H9 (cell line): ENCODE results near the gene PRKACG. TPM values are rescaled to one million over a fixed set of nuclear protein-coding genes. Genes with fewer than 3 reads are reported as not detected.

Experiments
- DNase-seq: peaks from one replicate; pipeline ENCODE4 v3.0.0-alpha.2; 2017
- H2AFZ ChIP-seq: one replicate; pipeline ENCODE4 v1.6.1; 2013; ENCODE audit warnings: mild to moderate bottlenecking, low read length, control low read depth, moderate library complexity
- H2AK5ac ChIP-seq: 2 replicates; pipeline ENCODE4 v1.6.1; 2013; ENCODE audit warnings: low read length, control low read depth, mixed read lengths; ENCODE audit not compliant: insufficient read length
- H2BK120ac ChIP-seq: one replicate; pipeline ENCODE4 v1.6.1; 2013; ENCODE audit warnings: low read depth, mild to moderate bottlenecking, low read length, control low read depth, inconsistent platforms; ENCODE audit not compliant: poor library complexity, severe bottlenecking
- H2BK12ac ChIP-seq: 2 replicates; pipeline ENCODE4 v1.6.1; 2013; ENCODE audit warnings: low read length, control low read depth, mixed read lengths, low read depth; ENCODE audit not compliant: insufficient read length
- H2BK15ac ChIP-seq: 2 replicates; pipeline ENCODE4 v1.6.1; 2013; ENCODE audit warnings: low read depth, low read length, control low read depth
- H2BK20ac ChIP-seq: one replicate; pipeline ENCODE4 v1.6.1; 2013; ENCODE audit warnings: low read depth, mild to moderate bottlenecking, low read length, control low read depth, inconsistent platforms; ENCODE audit not compliant: poor library complexity, severe bottlenecking
- H2BK5ac ChIP-seq: 2 replicates; pipeline ENCODE4 v1.6.1; 2013; ENCODE audit warnings: low read length, control low read depth, mixed read lengths; ENCODE audit not compliant: insufficient read length
- H3K14ac ChIP-seq: 2 replicates; pipeline ENCODE4 v1.6.1; 2013; ENCODE audit warnings: low read length, control low read depth; ENCODE audit not compliant: insufficient read depth
- H3K18ac ChIP-seq: 2 replicates; pipeline ENCODE4 v1.6.1; 2013; ENCODE audit warnings: low read depth, mild to moderate bottlenecking, mixed read lengths, low read length, control low read depth; ENCODE audit not compliant: insufficient read length
- H3K23ac ChIP-seq: 2 replicates; pipeline ENCODE4 v1.6.1; 2013; ENCODE audit warnings: low read length, control low read depth, mixed read lengths, low read depth; ENCODE audit not compliant: insufficient read length
- H3K23me2 ChIP-seq: 2 replicates; pipeline ENCODE4 v1.6.1; 2013; ENCODE audit warnings: low read depth, mild to moderate bottlenecking, mixed read lengths, low read length, control low read depth; ENCODE audit not compliant: insufficient read length, poor library complexity, severe bottlenecking
- H3K27ac ChIP-seq: 2 replicates; pipeline ENCODE4 v1.5.1; 2013; ENCODE audit warnings: low read length, control low read depth, mixed read lengths, low read depth; ENCODE audit not compliant: insufficient read length
- H3K27me3 ChIP-seq: 2 replicates; pipeline ENCODE4 v1.6.1; 2013; ENCODE audit warnings: low read length, control low read depth, inconsistent platforms; ENCODE audit not compliant: insufficient read depth
- H3K4ac ChIP-seq: 2 replicates; pipeline ENCODE4 v1.6.1; 2013; ENCODE audit warnings: low read depth, mild to moderate bottlenecking, control low read depth, inconsistent platforms, low read length, moderate library complexity
- H3K4me1 ChIP-seq: 2 replicates; pipeline ENCODE4 v1.6.1; 2013; ENCODE audit warnings: low read length, control low read depth, inconsistent platforms; ENCODE audit not compliant: insufficient read depth
- H3K4me2 ChIP-seq: 2 replicates; pipeline ENCODE4 v1.6.1; 2013; ENCODE audit warnings: low read length, control low read depth, mixed read lengths; ENCODE audit not compliant: insufficient read length, insufficient read depth
- H3K56ac ChIP-seq: 2 replicates; pipeline ENCODE4 v1.6.1; 2013; ENCODE audit warnings: low read depth, mild to moderate bottlenecking, mixed read lengths, low read length, control low read depth; ENCODE audit not compliant: insufficient read length
- H3K79me1 ChIP-seq: 2 replicates; pipeline ENCODE4 v1.6.1; 2013; ENCODE audit warnings: low read depth, mild to moderate bottlenecking, moderate library complexity, low read length, control low read depth, inconsistent platforms; ENCODE audit not compliant: insufficient read depth, poor library complexity, severe bottlenecking
- H3K79me2 ChIP-seq: 2 replicates; pipeline ENCODE4 v1.6.1; 2013; ENCODE audit warnings: low read length, control low read depth, inconsistent platforms; ENCODE audit not compliant: insufficient read depth
- H3K9ac ChIP-seq: 2 replicates; pipeline ENCODE4 v1.6.1; 2013; ENCODE audit warnings: low read length, control low read depth, mixed read lengths; ENCODE audit not compliant: insufficient read length; ENCODE audit errors: extremely low read depth
- H3K9me3 ChIP-seq: one replicate; pipeline ENCODE4 v1.6.1; 2013; ENCODE audit warnings: low read depth, low read length, inconsistent platforms; ENCODE audit not compliant: control insufficient read depth
- H3T11ph ChIP-seq: one replicate; pipeline ENCODE4 v1.6.1; 2013; ENCODE audit warnings: mild to moderate bottlenecking, low read length, control low read depth, inconsistent platforms
- H4K20me1 ChIP-seq: one replicate; pipeline ENCODE4 v1.6.1; 2013; ENCODE audit not compliant: control insufficient read depth, insufficient read length, insufficient read depth
- H4K5ac ChIP-seq: 2 replicates; pipeline ENCODE4 v1.6.1; 2013; ENCODE audit warnings: low read depth, mild to moderate bottlenecking, mixed read lengths, low read length, control low read depth; ENCODE audit not compliant: insufficient read length
- H4K8ac ChIP-seq: replicated peaks from 2 replicates; pipeline ENCODE4 v1.6.1; 2013; ENCODE audit warnings: low read length, control low read depth, mixed read lengths, low read depth; ENCODE audit not compliant: insufficient read length
- H4K91ac ChIP-seq: 2 replicates; pipeline ENCODE4 v1.6.1; 2013; ENCODE audit warnings: low read depth, mild to moderate bottlenecking, moderate library complexity, mixed read lengths, low read length, control low read depth; ENCODE audit not compliant: insufficient read length
- H3K27ac Mint-ChIP-seq, 3 experiments: 2 replicates in 2 of 3; 3 replicates in 1 of 3; pipeline ENCODE4 v1.8.0; 2020 to 2021; ENCODE audit warnings: mixed read lengths in 3 of 3, mild to moderate bottlenecking in 1 of 3, moderate library complexity in 1 of 3
- H3K27me3 Mint-ChIP-seq: 2 replicates; pipeline ENCODE4 v1.8.0; 2021; ENCODE audit warnings: low read depth, mild to moderate bottlenecking, moderate library complexity, mixed read lengths
- H3K36me3 Mint-ChIP-seq, 3 experiments: 2 replicates in 2 of 3; 3 replicates in 1 of 3; pipeline ENCODE4 v1.8.0; 2020 to 2021; ENCODE audit warnings: low read depth in 3 of 3, mixed read lengths in 3 of 3; ENCODE audit not compliant: insufficient read depth in 1 of 3
- H3K4me1 Mint-ChIP-seq, 2 experiments: 2 replicates each; pipeline ENCODE4 v1.8.0; 2020; ENCODE audit warnings: mixed read lengths in 2 of 2
- H3K4me3 Mint-ChIP-seq, 2 experiments: 2 replicates in 1 of 2; 3 replicates in 1 of 2; pipeline ENCODE4 v1.8.0; 2020 to 2021; ENCODE audit warnings: mild to moderate bottlenecking in 2 of 2, mixed read lengths in 2 of 2, moderate library complexity in 1 of 2
- H3K9me3 Mint-ChIP-seq, 2 experiments: 2 replicates in 1 of 2; 3 replicates in 1 of 2; pipeline ENCODE4 v1.8.0; 2020; ENCODE audit warnings: mild to moderate bottlenecking in 2 of 2, mixed read lengths in 2 of 2, moderate library complexity in 1 of 2
- CTCF ChIP-seq: fragments of 200-600 bp; sonication (generic); conservative IDR thresholded peaks from 3 replicates; pipeline ENCODE4 v1.8.0; 2021; ENCODE audit warnings: antibody characterized with exemption, mild to moderate bottlenecking
- WGBS: extraction: QIAGEN DNeasy Blood & Tissue Kit; methylation state at CpG from one replicate; pipeline ENCODE4 v1.1.7; 2013; ENCODE audit warnings: missing lambda C conversion rate, low lambda C conversion rate, mixed read lengths; ENCODE audit not compliant: insufficient read length; ENCODE audit errors: extremely low coverage; 5-methylcytosine and 5-hydroxymethylcytosine counted together
- total RNA-seq: library from RNA; stranded (reverse); gene quantifications from 2 replicates; pipeline ENCODE4 v1.2.1, GENCODE V29; 2021

Gene PRKACG
- total RNA-seq, 1 experiment from 2014 or later = not detected

GRCh38 chr9:68970151-68970550 lies 43.8 kb downstream of the PRKACG start:
- Histone ChIP-seq H3K23ac (no peak overlapping the region), H3K9ac (no peak overlapping the region), H2AK5ac (no peak overlapping the region), H4K8ac (no peak overlapping the region), H3K27ac (no peak overlapping the region), H2BK12ac (no peak overlapping the region), H2BK5ac (no peak overlapping the region), H3T11ph (no peak overlapping the region), H2BK15ac (no peak overlapping the region), H3K4ac (no peak overlapping the region), H3K18ac (no peak overlapping the region), H3K79me1 (no peaks in the 10 kb centered on the region), H3K23me2 (no peaks in the 10 kb centered on the region), H3K14ac (no peak overlapping the region), H3K79me2 (no peaks in the 10 kb centered on the region), H3K4me1 (no peaks in the 10 kb centered on the region), H4K91ac (no peak overlapping the region), H3K56ac (no peak overlapping the region), H2BK120ac (no peak overlapping the region), H4K20me1 (no peaks in the 10 kb centered on the region), H4K5ac (no peak overlapping the region), H2BK20ac (no peak overlapping the region), H2AFZ (no peak overlapping the region), H3K4me2 (no peak overlapping the region), H3K27me3 (no peaks in the 10 kb centered on the region), H3K9me3 (no peaks in the 10 kb centered on the region)
- Mint-ChIP-seq H3K4me1 (no peaks in the 10 kb centered on the region), H3K36me3 (peaks cover 0 to 2% (median 0%) of the 10 kb centered on the region in 3 experiments; a peak in 2 of 7 replicates), H3K9me3 (no peaks in the 10 kb centered on the region), H3K27me3 (no peaks in the 10 kb centered on the region), H3K27ac (no peak overlapping the region), H3K4me3 (no peak overlapping the region)
- no CpG with 5 or more reads among the region's 2 CpGs for WGBS
- TF ChIP-seq CTCF = no peak
- DNase-seq = no peak
